GM12874 (cell line): ENCODE measurements around the gene EHBP1.

Source experiments
- CTCF ChIP-seq: IDR thresholded peaks from 2 replicates; pipeline ENCODE4 v1.5.1; 2011; ENCODE audit warnings: low read depth, mild to moderate bottlenecking, control low read depth, low read length, moderate library complexity; ENCODE audit not compliant: insufficient read depth

Gene EHBP1

GRCh38 chr2:62685256-62685655 is 20.3 kb upstream of the EHBP1 start:
- no peak for TF ChIP-seq CTCF

GRCh38 chr2:62686012-62686685 is 19.4 kb upstream of the EHBP1 start:
- TF ChIP-seq CTCF: no peak

DNA sequence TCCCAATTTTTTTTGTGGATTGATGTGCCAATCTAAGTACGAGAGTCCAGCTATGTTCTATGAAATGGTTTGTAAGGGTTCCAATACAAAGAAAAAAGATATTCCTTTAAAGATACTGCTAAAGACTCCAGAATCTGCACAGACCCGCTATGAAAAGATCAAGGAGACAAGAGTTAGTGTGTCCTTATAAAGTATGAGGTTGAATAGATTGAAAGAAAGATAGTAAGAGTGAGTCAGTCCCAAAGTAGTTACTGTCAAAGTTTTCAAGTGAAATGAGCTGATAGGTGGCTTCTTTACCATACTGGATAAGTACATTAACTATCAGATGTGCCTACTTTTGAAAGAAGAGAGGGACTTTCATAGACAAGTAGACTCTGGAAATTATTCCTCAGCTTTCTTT is 17.9 kb upstream of the EHBP1 start:
- no peak for TF ChIP-seq CTCF

- no peak for TF ChIP-seq CTCF
Measured at GRCh38 chr2:62688771-62689170, 16.7 kb upstream of the EHBP1 start.

- no peak for TF ChIP-seq CTCF
Measured at GRCh38 chr2:62691186-62691585, 14.3 kb upstream of the EHBP1 start.

GRCh38 chr2:62692225-62692624 is 13.3 kb upstream of the EHBP1 start:
- TF ChIP-seq CTCF: no peak

GRCh38 chr2:62698653-62699052 is 6.9 kb upstream of the EHBP1 start:
- TF ChIP-seq CTCF: no peak

DNA sequence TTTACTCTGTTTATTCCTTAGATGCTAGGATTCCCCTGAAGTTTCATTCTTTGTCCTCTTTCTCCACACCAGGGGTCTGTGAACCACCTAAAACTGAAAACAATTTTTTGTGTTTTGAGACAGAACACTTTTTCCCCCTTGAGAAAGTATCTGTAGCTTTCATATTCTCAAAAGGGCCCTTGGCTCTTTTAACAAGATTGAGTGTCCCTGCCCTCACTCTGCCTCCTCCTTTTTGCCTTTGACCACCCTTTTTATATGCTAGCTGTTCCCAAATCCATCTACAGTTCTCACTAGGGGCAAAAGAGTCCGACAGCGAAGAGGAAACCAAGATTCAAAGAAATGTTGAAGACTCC is 883 bp upstream of the EHBP1 start:
- TF ChIP-seq CTCF: no peak
